Right forelimb (tissue), 1 donor: ENCODE measurements around the gene SEMA4B.
A peak's percentile ranks its signal among the peaks of the same experiment; 100 is the strongest.

ENCODE experiments used
- DNase-seq: peaks from one replicate; pipeline ENCODE4 v3.0.0-alpha.2; 2018

SEMA4B gene

DNA sequence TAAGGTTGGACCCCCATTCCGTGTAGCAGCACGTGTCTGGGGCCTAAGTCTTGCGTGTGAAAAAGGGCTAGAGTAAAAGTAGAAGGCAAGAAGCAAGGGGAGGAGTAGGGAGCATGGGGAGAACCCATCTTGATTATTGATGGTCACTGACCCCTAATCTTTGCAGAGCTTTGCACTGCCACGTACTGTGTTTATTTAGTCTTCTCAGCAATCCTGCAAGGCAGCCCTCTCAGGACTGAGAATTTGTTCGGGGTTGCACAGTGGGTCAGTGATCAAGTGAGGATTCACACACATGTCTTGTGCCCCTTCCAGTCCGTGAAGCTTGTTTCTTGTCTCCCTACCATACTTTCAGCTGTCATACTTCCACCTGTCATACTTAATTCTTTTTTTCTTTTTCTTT is 7.2 kb downstream of the SEMA4B start:
- DNase-seq: no peak

- no peak for DNase-seq
Observed at GRCh38 chr15:90209591-90209990, 8.5 kb downstream of the SEMA4B start.

- DNase-seq: no peak
Observed at GRCh38 chr15:90210593-90210992, 9.5 kb downstream of the SEMA4B start.

- DNase-seq: no peak
Observed at GRCh38 chr15:90211009-90211408, 9.9 kb downstream of the SEMA4B start.

DNA sequence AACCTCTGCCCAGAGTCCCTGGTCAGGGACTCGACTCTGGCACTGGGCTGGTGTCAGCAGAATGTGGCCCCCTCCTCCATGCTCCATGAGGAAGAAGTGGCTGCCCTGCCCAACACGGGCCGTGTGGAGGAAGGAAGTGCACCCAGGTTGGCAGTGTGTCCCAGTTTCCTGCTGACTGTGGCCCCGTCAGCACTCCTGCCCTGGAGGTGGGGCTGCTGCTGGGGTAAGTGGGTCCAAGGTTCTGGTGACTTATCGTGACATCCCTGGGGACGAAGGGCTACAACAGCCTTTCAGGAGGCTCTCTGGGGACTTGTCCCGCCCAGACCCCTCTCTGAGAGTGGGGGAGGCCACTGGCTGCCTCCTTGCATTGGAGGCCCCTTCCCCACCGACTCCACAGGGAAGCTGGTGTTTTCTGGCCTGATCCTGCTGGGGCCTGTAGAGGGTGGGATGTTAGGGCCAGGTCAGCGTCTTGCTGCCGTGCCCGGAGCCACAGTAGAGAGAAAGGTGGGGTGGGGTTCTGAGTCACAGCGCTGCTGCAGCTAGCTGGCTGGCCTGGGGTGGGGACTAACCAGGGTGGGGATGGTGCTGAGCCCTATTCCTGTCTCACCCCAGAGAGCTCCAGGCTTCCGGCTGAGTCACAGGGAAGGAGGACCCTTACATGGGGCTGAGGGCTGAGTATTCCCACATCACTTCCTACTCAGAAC is 10.5 kb downstream of the SEMA4B start:
- DNase-seq: no peak

DNA sequence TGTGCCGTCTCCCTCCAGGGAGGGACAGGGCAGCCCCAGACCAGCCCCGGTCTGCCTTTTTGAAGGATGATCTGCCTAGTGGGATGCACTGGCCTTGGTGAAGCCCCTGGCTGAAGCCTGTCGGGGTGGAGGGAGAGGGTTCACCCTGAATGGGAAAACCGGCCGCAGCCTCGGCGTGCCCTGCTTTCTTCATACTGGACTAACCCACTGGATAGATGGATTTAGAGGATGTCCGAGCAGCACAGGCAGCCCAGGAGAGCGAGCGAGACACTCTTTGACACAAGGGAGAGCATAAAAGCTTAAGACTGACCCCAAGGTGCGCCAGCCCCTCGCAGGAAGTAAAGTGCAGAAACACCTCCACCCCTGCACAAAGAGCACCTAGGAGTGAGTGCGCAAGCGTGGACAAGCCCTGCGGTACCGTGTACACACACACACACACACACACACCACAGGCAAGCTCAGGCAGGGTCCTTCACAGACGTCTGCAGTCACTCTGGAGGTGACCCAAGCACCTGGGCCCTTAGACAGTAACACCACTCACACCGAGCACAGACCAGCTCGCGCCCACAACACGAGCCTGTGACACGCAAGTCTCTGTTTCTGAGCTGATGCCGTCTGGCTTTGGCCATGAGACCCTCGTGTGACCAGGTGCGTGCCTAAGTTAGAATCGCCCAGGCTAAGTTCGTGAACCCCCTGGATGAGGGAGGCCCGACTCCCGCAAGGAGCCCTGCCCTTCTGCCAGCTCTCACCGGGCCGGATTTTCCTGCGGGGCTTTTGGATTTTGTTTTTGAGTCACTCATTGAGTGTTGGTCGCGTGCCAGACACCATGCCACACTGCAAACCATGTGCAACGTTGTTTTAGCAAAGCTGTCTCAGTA is 11.3 kb downstream of the SEMA4B start:
- DNase-seq: no peak

DNA sequence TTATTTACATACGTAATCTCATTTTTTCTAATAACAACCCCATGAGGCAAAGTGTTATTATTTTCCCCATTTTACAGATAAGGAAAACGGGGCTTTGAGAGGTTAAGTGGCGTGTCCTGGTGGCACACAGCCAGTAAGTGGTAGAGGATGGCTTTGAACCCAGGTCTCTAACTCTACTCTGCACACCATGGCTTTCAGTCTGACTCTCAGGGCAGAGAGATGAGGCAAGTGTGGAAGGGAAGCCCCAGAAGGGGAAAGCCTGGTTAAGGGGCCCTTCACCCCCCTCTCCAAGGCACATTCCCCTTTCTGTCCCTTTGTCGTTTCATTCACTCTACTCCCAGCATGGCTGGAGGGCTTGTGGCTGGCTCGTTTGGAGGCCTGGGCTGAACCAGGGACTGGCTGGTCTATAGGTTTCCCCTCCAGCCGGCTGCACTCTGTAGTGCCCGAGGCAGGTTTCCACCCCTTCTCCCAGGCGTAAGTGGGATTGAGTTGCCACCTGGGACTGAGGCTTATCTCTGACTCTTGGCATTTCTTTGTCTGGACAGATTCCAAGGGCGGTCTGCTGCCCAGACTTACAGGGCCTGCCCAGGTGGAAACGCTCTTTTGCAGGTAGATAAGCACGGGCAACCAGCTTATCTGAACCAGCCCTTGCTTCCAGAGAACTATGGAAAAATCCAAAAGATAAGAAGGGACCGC is 12.1 kb downstream of the SEMA4B start:
- no peak for DNase-seq

- DNase-seq: no peak
Observed at GRCh38 chr15:90213818-90214204, 12.7 kb downstream of the SEMA4B start.

DNA sequence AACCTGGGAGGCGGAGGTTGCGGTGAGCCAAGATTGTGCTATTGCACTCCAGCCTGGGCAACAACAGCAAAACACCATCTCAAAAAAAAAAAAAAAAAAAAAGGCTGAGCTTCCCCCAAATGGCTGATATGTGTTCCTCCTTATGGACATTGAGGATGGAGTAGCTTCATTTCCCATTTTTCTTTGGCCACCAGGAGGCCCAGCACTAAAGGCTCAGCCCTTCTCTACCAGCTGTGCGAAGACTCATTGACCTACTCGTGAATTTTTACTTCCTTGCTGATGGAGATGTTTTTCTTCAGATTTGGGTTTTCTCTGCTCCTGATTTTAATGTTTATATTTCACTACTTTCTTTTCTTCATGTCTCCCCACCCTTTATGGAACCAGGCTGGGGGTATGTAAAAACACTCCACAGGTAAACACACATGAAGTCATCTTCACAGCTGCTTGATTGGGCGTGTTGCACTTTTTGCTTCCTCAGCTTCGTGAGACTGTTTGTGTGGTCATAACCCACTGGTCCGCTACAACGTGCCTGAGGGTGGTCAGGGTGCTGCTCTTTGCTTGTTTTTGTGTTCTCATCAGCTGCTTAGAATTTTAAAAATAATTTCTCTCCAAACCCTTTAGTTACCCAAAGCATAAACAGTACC is 13.5 kb downstream of the SEMA4B start:
- no peak for DNase-seq

DNA sequence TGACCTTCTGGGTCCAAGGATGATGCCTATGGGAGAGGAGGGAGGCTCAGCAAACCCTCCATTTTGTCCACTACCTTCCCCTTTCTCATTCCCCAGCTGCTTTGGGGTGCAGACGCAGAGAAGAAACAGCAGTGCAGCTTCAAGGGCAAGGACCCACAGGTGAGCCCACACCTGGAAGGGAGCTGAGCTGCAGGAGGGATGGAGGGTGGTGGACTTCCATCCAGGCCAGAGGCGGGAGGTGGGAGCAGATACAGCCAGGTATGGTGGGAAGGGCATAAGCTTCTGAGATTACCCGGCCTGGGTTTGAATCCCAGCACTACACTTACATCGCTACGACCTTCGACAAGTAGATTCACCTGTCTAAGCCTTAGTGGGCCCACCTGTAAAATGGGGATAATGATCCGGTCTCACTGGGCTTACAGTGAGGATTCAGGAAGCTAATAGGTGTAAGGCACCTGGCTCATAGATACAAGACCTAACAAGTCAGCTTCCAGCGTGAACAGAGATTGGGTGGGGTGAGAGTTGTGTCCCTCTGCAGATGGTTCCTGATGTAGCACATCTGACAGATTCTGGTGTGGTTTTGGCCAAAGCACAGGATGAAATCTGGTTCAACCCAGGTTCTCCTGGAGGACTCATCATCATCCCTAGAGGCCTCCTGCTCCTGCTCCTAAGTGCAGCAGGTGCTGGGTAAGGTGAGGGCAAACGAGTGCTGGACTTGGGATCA is 16.7 kb downstream of the SEMA4B start:
- no peak for DNase-seq

- DNase-seq: no peak
Observed at GRCh38 chr15:90219421-90220141, 18.5 kb downstream of the SEMA4B start.

DNA sequence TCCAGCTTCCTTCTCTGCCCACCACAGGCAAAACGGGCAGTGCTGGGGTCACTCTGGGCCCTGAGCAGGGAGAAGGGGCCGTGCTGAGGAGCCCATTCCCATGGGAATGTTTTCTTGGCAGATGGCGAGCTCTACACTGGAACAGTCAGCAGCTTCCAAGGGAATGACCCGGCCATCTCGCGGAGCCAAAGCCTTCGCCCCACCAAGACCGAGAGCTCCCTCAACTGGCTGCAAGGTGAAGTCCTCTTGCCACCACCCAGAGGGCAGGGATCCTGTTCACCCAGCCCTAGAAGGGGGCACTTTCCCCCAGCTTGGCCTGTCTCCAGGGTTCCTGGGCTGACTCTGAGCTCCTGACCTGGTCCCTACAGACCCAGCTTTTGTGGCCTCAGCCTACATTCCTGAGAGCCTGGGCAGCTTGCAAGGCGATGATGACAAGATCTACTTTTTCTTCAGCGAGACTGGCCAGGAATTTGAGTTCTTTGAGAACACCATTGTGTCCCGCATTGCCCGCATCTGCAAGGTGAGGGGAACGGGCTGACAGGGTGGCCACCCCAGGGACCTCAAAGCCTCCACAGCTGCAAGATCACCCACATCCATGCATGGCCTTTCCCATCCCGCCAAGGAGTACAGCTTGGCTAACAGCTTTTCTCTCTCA is 20.2 kb downstream of the SEMA4B start:
- DNase-seq: peak; percentile 70

DNA sequence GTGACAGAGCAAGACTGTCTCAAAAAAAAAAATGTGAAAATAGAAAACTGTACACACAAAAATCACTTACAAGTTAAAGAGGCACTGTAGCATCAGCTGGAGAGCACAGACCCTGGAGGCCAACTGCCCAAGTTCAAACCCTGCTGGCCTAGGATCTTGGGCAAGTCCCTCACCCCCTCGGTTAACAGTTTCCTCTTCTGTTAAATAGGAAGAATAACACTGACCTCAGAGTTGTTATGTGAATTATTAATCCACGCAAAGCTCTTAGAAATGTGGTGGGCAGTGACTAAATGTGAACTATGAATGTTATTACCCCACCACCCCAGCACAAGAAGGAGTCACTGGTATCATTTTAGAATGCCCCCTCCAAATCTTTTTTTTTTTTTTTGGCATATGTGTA is 21.4 kb downstream of the SEMA4B start:
- no peak for DNase-seq

- no peak for DNase-seq
Observed at GRCh38 chr15:90223441-90224165, 22.5 kb downstream of the SEMA4B start.

DNA sequence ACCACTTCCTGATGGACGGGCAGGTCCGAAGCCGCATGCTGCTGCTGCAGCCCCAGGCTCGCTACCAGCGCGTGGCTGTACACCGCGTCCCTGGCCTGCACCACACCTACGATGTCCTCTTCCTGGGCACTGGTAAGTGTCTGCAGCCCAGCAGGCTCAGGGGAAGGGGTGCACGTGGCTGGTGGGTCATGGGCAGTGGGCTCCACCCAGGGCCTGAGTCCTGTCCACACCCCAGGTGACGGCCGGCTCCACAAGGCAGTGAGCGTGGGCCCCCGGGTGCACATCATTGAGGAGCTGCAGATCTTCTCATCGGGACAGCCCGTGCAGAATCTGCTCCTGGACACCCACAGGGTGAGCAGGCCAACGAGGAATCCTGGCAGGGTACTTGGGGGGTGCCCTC is 23.9 kb downstream of the SEMA4B start:
- no peak for DNase-seq

- DNase-seq: no peak
Observed at GRCh38 chr15:90225504-90226234, 24.5 kb downstream of the SEMA4B start.

DNA sequence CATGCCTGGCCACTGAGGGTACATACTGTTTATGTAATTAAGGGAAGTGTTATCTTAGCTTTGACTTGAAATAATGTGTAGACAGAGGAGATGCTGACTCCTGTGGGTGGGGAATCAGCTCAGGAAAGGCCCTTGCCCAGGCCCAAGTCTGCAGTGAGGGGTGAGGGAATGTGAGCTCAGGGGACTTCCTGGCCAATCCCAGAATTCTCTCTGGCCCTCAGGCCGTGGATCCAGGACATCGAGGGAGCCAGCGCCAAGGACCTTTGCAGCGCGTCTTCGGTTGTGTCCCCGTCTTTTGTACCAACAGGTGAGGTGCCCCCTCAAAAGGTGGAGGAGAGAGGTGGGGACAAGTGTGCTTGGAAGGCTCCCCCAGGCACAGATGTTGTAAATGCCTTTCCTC is 26.2 kb downstream of the SEMA4B start:
- DNase-seq: no peak

- DNase-seq: no peak
Observed at GRCh38 chr15:90227816-90228772, 27.0 kb downstream of the SEMA4B start.

GRCh38 chr15:90228960-90229359 is 27.8 kb downstream of the SEMA4B start:
- no peak for DNase-seq
